A549 treated with DMSO at 1 μM for 4 hours (cell line): ENCODE measurements around the gene LMAN1L. TPM values are rescaled to one million over a fixed set of nuclear protein-coding genes. Genes with fewer than 3 reads are reported as not detected.

Experiments
- total RNA-seq: library from RNA; stranded (reverse); fragments of 200-300 nt; extraction: Qiagen RNA extraction; gene quantifications from 5 replicates; pipeline ENCODE4 v1.2.3, GENCODE V29; 2022; ENCODE audit warnings: low read depth

The LMAN1L gene
- not detected in 5 replicates for total RNA-seq

GRCh38 chr15:74812533-74812932, at the start of gene LMAN1L:
Gene LMAN1L, plus strand, starts transcription at chr15:74812835. Its CDS starts 20 bp downstream, at chr15:74812855.

GRCh38 chr15:74781431-74782258, 31.0 kb upstream of the LMAN1L start, which contains the start of gene CSK:
Gene CSK, plus strand, starts transcription at chr15:74782080. Its CDS starts 16,218 bp downstream, at chr15:74798298.

DNA sequence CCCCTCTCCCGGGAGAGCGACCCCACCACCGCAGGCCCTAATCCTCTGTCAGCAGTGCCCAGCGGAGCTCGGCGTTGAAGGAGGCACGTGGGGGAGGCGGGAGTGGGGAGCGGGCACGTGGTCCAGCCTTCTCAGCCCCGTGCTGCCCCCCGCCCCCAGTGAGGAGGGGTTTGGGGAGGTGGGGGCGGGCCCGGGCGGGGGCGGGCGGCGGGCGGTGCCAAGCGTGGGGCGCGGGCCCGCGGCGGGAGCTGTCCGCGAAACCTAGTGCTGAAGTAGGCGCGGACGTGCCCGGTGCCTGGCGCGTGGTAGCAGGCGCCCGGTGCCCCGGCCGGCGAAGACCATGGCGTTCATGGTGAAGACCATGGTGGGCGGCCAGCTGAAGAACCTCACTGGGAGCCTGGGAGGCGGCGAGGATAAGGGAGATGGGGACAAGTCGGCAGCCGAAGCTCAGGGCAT, 13.8 kb downstream of the LMAN1L start, which contains the start of gene CPLX3:
CPLX3 (plus strand) TSS at position 264 of the 456 bp plus-strand sequence; CDS start at position 341, 77 bp downstream.

GRCh38 chr15:74842581-74843444, 30.2 kb downstream of the LMAN1L start, which contains the start of gene ULK3:
Gene ULK3, minus strand, starts transcription at chr15:74843156. Its CDS starts 51 bp downstream, at chr15:74843105.

DNA sequence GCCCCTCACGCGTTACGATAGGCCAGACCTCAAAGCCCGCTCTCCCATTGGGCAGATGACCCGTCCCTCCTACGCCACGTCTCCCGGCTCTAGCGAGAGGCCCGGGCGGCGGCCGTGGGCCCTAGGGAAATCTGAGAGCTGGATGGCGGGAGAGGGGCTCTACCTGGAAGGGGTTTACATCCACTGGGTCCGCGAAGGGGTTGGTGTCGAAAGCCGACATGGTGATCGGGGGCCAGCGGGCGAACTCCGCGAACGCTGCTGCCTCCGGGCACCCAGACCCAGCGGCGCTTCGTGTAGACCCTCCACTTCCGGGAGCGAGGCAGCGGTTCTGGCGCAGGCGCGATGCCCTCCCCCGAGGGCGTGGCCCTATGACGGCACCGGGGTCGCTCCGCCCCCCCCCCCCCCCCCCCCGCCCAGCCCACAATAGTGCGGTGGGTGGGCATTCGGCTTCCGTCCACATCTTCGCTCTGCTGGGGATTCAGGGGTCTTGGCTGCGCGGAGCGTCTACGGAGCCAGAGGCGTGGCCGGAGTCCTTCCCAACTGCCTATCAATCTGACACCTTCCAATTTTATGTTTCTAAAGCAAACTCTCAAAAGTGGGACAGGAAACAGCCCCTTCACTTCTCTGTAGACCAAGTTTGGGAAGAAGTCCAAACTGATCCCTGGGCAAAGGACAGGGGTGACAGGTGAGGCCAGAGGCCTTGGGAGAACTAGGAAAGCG, 60.6 kb downstream of the LMAN1L start, which contains the start of gene SCAMP2:
SCAMP2 (minus strand) TSS at position 330 of the 720 bp plus-strand sequence; CDS start at position 220, 110 bp downstream.

Other genes with a start within 250 kb of the LMAN1L start
- gene CLK3, start 197.0 kb upstream of the LMAN1L start, total RNA-seq, result 35.6 to 46.3 TPM (median 38.5 TPM) in 5 replicates
- gene EDC3, start 116.8 kb upstream of the LMAN1L start, total RNA-seq, result 18.1 to 21.4 TPM (median 20.6 TPM) in 5 replicates
- 1.3 to 3.1 TPM (median 1.8 TPM) in 5 replicates for gene CYP1A1, start 87.3 kb upstream of the LMAN1L start, total RNA-seq
- gene CYP1A2, start 64.0 kb upstream of the LMAN1L start, total RNA-seq, result not detected in 5 replicates
- 58.1 to 74.9 TPM (median 63.9 TPM) in 5 replicates for gene CSK, start 30.8 kb upstream of the LMAN1L start, total RNA-seq
- 0.06 TPM in 1 of 5 replicates, not detected in the others for gene CPLX3, start 13.8 kb downstream of the LMAN1L start, total RNA-seq
- gene ULK3, start 30.3 kb downstream of the LMAN1L start, total RNA-seq, result 28.2 to 50.1 TPM (median 34.5 TPM) in 5 replicates
- 60.9 to 73.2 TPM (median 67.6 TPM) in 5 replicates for gene SCAMP2, start 60.5 kb downstream of the LMAN1L start, total RNA-seq
- gene MPI, start 77.2 kb downstream of the LMAN1L start, total RNA-seq, result 29.5 to 46.7 TPM (median 32.5 TPM) in 5 replicates
- 28.4 to 38.6 TPM (median 32.3 TPM) in 5 replicates for gene FAM219B, start 94.0 kb downstream of the LMAN1L start, total RNA-seq
- gene COX5A, start 125.2 kb downstream of the LMAN1L start, total RNA-seq, result 438 to 570 TPM (median 551 TPM) in 5 replicates
- gene RPP25, start 143.9 kb downstream of the LMAN1L start, total RNA-seq, result 20.4 to 28.4 TPM (median 27.3 TPM) in 5 replicates
- gene SCAMP5, start 182.7 kb downstream of the LMAN1L start, total RNA-seq, result 12.3 to 15.8 TPM (median 14.0 TPM) in 5 replicates
- gene PPCDC, start 210.8 kb downstream of the LMAN1L start, total RNA-seq, result 18.0 to 20.4 TPM (median 18.6 TPM) in 5 replicates